Measurements from ENCODE around the gene DDX41.

- TF ChIP-seq MYC (CRISPR knock-in tag; IDR thresholded peaks at IDR 0.05; ENCODE audit: borderline replicate concordance) = no peak
- TF ChIP-seq CTCF (CRISPR knock-in tag; IDR thresholded peaks at IDR 0.05) = no peak
- no peak for TF ChIP-seq ZNF652 (CRISPR knock-in tag; IDR thresholded peaks at IDR 0.05; ENCODE audit: borderline replicate concordance, low read depth)
- no peak for TF ChIP-seq ZNF546 (CRISPR knock-in tag; conservative IDR thresholded peaks at IDR 0.05)
- no peak for TF ChIP-seq ZNF580 (CRISPR knock-in tag; IDR thresholded peaks at IDR 0.05; ENCODE audit: borderline replicate concordance, low read depth)
- TF ChIP-seq REST (IDR thresholded peaks at IDR 0.05; ENCODE audit: borderline replicate concordance in 1 of 2, low read depth in 1 of 2, low read length in 2 of 2) = no peak
- no peak for TF ChIP-seq USF2 (IDR thresholded peaks at IDR 0.05; ENCODE audit: low read depth, low read length)
- no peak for TF ChIP-seq USF2 (CRISPR knock-in tag; IDR thresholded peaks at IDR 0.05; ENCODE audit: borderline replicate concordance)
Observed at GRCh38 chr5:177491983-177492746, 24.6 kb downstream of the DDX41 start.

Measured in HepG2 (cell line).